ENCODE results near the gene DHCR24.

DNA sequence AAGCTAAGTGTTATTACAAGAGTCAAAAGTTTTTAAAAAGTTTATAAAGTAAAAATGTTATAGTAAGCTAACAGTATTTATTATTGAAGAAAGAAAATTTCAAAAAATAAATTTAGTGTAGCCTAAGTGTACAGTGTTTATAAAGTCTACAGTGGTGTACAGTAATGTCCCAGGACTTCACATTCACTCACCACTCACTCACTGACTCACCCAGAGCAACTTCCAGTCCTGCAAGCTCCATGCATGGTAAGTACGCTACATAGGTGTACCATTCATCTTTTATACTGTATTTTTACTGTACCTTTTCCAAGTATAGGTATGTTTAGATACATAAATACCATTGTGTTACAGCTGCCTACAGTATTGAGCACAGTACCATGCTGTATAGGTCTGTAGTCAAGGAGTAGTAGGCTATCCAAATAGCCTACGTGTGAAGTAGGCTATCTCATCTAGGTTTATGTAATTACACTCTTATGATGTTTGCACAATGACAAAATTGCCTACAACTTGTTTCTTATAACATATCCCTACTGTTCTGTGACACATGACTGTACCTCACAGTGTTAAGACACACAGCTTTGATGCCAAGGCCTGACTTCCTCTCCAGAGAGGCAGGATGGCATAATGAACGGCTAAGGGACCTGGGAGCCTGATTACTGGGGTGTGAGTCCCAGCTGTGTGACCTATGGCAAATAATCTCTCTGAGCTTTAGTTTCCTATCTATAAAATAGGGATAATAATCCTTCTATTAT is 12.7 kb downstream of the DHCR24 start:
- TF ChIP-seq, protein P1, sequence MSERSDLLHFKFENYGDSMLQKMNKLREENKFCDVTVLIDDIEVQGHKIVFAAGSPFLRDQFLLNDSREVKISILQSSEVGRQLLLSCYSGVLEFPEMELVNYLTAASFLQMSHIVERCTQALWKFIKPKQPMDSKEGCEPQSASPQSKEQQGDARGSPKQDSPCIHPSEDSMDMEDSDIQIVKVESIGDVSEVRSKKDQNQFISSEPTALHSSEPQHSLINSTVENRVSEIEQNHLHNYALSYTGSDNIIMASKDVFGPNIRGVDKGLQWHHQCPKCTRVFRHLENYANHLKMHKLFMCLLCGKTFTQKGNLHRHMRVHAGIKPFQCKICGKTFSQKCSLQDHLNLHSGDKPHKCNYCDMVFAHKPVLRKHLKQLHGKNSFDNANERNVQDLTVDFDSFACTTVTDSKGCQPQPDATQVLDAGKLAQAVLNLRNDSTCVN (tag by site-specific recombination; optimal IDR thresholded peaks at IDR 0.05): no peak
- no peak for TF ChIP-seq ZSCAN30 (tag by site-specific recombination; IDR thresholded peaks at IDR 0.05)
- TF ChIP-seq ZNF549 (tag by site-specific recombination; IDR thresholded peaks at IDR 0.05): no peak
- TF ChIP-seq TCF7L2 (IDR thresholded peaks at IDR 0.05; ENCODE audit: borderline replicate concordance, low read depth, low read length): no peak
- TF ChIP-seq ZSCAN16 (tag by site-specific recombination; IDR thresholded peaks at IDR 0.05): no peak
- TF ChIP-seq, protein P2, sequence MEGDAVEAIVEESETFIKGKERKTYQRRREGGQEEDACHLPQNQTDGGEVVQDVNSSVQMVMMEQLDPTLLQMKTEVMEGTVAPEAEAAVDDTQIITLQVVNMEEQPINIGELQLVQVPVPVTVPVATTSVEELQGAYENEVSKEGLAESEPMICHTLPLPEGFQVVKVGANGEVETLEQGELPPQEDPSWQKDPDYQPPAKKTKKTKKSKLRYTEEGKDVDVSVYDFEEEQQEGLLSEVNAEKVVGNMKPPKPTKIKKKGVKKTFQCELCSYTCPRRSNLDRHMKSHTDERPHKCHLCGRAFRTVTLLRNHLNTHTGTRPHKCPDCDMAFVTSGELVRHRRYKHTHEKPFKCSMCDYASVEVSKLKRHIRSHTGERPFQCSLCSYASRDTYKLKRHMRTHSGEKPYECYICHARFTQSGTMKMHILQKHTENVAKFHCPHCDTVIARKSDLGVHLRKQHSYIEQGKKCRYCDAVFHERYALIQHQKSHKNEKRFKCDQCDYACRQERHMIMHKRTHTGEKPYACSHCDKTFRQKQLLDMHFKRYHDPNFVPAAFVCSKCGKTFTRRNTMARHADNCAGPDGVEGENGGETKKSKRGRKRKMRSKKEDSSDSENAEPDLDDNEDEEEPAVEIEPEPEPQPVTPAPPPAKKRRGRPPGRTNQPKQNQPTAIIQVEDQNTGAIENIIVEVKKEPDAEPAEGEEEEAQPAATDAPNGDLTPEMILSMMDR (tag by site-specific recombination; IDR thresholded peaks at IDR 0.05): no peak
- no peak for TF ChIP-seq ZNF629 (tag by site-specific recombination; IDR thresholded peaks at IDR 0.05)
- TF ChIP-seq, protein P3, sequence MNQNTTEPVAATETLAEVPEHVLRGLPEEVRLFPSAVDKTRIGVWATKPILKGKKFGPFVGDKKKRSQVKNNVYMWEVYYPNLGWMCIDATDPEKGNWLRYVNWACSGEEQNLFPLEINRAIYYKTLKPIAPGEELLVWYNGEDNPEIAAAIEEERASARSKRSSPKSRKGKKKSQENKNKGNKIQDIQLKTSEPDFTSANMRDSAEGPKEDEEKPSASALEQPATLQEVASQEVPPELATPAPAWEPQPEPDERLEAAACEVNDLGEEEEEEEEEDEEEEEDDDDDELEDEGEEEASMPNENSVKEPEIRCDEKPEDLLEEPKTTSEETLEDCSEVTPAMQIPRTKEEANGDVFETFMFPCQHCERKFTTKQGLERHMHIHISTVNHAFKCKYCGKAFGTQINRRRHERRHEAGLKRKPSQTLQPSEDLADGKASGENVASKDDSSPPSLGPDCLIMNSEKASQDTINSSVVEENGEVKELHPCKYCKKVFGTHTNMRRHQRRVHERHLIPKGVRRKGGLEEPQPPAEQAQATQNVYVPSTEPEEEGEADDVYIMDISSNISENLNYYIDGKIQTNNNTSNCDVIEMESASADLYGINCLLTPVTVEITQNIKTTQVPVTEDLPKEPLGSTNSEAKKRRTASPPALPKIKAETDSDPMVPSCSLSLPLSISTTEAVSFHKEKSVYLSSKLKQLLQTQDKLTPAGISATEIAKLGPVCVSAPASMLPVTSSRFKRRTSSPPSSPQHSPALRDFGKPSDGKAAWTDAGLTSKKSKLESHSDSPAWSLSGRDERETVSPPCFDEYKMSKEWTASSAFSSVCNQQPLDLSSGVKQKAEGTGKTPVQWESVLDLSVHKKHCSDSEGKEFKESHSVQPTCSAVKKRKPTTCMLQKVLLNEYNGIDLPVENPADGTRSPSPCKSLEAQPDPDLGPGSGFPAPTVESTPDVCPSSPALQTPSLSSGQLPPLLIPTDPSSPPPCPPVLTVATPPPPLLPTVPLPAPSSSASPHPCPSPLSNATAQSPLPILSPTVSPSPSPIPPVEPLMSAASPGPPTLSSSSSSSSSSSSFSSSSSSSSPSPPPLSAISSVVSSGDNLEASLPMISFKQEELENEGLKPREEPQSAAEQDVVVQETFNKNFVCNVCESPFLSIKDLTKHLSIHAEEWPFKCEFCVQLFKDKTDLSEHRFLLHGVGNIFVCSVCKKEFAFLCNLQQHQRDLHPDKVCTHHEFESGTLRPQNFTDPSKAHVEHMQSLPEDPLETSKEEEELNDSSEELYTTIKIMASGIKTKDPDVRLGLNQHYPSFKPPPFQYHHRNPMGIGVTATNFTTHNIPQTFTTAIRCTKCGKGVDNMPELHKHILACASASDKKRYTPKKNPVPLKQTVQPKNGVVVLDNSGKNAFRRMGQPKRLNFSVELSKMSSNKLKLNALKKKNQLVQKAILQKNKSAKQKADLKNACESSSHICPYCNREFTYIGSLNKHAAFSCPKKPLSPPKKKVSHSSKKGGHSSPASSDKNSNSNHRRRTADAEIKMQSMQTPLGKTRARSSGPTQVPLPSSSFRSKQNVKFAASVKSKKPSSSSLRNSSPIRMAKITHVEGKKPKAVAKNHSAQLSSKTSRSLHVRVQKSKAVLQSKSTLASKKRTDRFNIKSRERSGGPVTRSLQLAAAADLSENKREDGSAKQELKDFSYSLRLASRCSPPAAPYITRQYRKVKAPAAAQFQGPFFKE (tag by site-specific recombination; IDR thresholded peaks at IDR 0.05; ENCODE audit: borderline replicate concordance): no peak
- TF ChIP-seq EGR2 (tag by site-specific recombination; IDR thresholded peaks at IDR 0.05; ENCODE audit: low read depth): no peak
- no peak for TF ChIP-seq ZNF776 (tag by site-specific recombination; IDR thresholded peaks at IDR 0.05; ENCODE audit: borderline replicate concordance)
- TF ChIP-seq ZBTB20 (tag by site-specific recombination; IDR thresholded peaks at IDR 0.05): no peak
- no peak for TF ChIP-seq ZNF707 (tag by site-specific recombination; IDR thresholded peaks at IDR 0.05)

Data from HEK293 (cell line).